GM19438 (cell line): ENCODE measurements around the gene U2AF2.

Experiments
- ATAC-seq: cut with Tn5 transposase; IDR thresholded peaks from one replicate; pipeline ENCODE4 v1.9.1; 2021; ENCODE audit warnings: low read depth; ENCODE audit not compliant: unreplicated experiment

The U2AF2 gene

DNA sequence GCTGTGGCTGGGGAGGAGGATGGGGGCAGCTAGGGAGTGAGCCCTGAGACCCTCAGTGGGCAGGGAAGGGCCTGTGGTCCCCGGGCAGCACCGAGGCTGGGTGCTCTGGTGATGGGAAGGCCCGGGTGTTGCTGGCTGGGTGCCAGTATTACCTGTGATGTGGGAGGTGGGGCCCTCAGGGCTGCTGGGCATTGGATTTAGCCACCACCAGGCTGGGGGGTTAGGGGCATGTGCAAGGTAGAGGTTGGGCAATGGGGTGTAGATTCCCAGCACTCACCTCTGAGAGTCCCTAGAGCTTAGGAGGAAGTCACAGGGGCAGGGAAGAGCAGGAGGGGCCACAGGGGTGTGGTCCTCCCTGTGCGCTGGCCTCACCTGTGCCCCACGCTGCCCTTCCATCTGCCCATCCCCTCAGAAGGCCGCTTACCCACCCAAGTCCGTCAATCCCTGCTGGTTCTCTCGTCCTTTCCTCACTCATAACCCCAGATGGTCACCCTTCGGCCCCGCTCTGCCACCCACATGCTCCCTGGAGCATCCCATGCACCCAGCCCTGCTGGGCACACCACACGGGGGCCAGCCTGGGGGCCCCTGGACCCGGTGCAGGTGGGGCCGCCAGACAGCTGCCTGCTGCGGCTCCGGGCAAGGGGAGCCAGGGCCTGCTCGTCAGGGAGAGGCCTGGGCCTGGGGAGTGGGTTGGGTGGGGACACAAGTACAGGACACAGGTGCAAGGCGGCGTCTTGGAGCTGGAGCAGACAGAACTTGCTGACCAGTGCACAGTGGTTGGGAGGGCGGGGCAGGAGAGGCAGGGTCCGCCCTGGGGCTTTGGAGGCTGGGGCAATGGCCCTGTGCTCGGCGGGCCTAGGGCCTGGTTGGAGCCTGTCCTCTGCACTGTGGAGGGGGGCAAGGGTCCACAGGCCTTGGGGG lies 32.7 kb downstream of the U2AF2 start:
- no peak for ATAC-seq

GRCh38 chr19:55688422-55689218 lies 33.8 kb downstream of the U2AF2 start:
- ATAC-seq, result no peak

- ATAC-seq, result no peak
Observed at GRCh38 chr19:55689411-55690108, 34.7 kb downstream of the U2AF2 start.

DNA sequence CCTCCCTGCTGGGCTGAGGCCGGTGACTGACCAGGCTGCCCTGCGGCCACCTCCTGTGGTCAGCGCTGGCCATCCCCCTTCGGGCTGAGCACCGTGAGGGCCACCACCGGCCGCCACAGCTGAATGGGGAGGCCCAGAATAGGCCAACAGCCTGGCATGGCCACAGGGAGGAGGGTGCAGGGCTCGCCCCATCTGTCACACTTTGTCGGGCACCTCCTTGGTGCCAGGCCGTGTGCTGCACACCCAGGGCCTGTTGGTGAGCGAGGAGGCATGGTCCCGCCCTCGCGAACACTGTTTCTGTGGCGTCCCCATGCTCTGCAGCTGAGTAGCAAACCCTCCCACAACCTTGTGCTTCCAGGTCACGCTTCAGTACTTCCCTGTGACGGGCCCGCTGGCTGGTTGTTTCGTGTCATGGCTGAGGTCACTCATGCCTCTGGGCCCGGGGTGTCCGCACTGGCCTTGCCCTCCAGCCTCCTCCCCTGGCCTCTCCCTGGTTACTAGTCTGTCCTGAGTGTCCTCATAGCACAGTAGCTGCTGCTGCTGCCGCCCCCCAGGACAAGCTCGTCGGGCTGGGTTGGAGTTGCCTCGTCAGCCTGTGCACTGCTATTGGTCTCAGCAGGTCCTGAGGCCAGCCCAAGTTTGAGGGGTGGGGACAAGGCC lies 35.4 kb downstream of the U2AF2 start:
- no peak for ATAC-seq

GRCh38 chr19:55690769-55691545 lies 36.1 kb downstream of the U2AF2 start:
- ATAC-seq, result no peak

- no peak for ATAC-seq
Observed at GRCh38 chr19:55691561-55692481, 37.0 kb downstream of the U2AF2 start.

- ATAC-seq, result no peak
Observed at GRCh38 chr19:55692681-55693081, 37.8 kb downstream of the U2AF2 start.

GRCh38 chr19:55693336-55693974 lies 38.6 kb downstream of the U2AF2 start:
- no peak for ATAC-seq

GRCh38 chr19:55694241-55694655 lies 39.4 kb downstream of the U2AF2 start:
- no peak for ATAC-seq

DNA sequence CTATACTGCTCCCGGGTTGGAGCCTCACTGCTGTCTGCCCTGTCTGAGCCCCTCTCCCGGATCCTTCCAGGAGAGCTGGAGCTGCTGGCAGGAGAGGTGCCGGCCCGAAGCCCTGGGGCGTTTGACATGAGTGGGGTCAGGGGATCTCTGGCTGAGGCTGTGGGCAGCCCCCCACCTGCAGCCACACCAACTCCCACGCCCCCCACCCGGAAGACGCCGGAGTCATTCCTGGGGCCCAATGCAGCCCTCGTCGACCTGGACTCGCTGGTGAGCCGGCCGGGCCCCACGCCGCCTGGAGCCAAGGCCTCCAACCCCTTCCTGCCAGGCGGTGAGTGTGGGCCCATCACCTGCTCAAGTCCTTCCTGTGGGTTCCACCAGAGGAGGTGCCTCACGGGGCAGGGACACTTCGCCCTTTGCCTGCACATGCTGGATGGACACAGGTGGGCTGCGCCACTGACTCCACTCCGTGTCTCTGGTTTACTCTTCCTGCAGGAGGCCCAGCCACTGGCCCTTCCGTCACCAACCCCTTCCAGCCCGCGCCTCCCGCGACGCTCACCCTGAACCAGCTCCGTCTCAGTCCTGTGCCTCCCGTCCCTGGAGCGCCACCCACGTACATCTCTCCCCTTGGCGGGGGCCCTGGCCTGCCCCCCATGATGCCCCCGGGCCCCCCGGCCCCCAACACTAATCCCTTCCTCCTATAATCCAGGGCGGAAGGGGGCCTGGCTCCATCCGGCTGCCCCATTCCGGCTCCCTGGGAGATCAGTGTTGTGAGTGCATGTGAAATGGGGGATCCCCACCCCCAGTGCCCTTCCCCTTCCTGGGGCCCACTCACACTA lies 40.0 kb downstream of the U2AF2 start:
- no peak for ATAC-seq

DNA sequence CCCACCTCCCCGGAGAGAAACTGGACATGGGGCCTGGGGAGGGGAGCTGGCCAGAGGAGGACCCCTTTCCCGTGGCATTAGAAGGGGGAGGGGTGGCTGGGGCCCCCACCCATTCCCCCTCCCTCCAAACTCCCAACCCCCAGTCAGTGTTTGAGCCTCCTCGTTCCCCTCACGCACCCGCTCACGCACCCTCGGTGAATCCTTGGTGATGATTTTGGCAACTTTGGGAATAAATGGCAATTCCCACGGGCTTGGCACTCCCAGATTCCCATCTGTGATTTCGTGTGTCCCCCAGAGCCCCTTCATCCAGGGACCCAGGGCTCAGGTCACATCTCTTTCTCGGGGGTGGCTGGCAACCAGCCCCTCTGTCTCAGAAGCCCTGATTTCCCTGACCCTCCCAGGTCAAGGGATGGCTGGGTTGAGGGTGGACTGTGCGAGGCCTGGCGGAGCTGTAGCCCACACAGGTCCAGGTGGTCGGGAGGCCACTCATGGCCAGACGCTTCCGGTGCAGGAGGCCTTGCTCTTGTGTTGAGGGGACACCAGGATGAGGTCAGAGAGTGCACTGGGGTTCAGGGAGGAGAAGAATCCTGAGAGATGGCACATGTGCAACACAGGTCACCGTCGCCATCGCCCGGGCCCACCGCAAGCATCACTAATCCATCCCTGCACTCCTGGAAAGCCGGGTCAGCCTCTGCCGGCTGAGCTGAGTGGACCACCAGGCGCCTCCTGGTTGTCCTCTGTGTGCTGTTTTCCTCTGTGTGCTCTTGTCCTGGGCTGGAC lies 40.9 kb downstream of the U2AF2 start:
- ATAC-seq, result no peak

DNA sequence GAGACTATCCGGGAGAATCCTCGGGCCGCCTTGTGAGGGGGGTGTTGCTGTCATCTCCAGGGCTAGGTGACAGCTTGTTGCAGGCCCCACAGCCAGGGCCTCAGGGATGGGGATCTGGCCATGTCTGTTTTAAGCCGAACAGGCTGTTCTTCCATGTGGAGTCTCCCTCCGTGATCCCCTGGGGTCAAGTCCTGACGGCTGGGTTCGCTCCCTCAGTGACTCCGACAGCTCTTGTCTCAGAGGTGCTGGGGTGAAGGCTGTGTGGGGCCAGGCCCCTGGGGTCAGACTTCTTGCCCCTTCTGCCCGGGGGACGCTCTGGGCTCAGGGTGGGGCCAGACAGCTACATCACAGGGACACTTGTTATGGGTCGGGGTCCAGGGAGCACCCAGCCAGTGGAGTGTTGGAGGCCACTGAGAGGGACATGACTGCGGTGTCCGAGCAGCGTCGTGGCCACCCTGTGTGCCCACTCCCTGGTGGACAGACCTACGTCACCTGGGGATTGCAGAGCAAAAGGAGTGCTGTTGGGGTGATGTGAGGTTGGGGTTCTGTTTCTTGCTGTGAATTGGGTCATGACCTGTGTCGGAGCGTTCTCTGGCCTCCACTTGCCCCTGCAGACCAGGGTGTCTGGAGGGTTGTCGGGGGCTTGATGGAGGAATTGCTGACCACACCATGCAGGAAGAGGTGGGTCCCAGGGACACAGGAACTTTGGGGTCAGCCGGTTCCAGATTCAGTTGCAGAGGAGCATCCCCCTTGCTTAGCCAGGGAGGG lies 41.6 kb downstream of the U2AF2 start:
- no peak for ATAC-seq

DNA sequence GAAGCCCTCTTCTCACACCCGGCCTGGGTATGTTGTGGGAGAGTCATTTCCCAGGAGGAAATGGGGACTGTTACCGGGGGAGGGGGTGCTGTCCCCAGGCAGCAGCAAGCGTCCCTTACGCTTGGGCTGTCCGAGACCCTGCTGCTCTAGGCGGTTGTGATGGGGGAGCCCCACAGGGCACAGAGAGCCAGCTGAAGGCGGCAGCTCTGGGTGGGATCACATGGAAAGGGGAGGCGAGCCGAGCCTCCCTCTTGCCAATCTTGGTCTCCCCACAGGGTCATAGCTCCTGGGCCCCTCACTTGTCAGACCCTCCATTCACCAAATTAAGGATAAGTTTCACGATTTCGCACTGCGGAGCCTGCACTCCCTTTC lies 42.2 kb downstream of the U2AF2 start:
- no peak for ATAC-seq

GRCh38 chr19:55697698-55698097 lies 42.9 kb downstream of the U2AF2 start:
- ATAC-seq, result no peak

GRCh38 chr19:55698256-55698655 lies 43.4 kb downstream of the U2AF2 start:
- ATAC-seq, result no peak

DNA sequence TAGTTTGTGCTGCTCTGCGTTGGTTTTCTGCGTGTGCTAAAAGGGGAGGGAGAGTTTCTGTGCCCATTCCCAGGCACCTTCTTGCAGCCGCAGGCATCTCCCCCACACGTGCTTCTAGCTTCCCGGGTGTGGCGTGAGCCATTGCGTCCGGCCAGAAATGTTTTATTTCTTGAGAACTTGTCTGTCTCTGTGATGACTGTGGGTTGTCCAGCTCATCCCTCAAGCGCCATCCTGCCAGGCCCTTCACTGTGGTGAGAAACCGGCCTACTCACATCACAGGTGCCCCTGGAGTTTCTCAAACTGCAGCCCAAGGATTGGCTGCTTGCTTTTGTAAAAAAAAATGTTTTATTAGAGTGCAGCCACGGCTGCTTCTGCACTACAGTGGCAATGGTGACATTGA lies 44.4 kb downstream of the U2AF2 start:
- no peak for ATAC-seq
